HG03565 (cell line): Measurements from ENCODE around the gene AEBP2.
"Not testable (repeated sequence)": the region's sequence is repeated elsewhere in the genome, so short reads cannot be mapped to it uniquely, and the experiment has no call there.

ENCODE experiments used
- ATAC-seq: cut with Tn5 transposase; IDR thresholded peaks from one replicate; pipeline ENCODE4 v1.9.1; 2021; ENCODE audit warnings: mild to moderate bottlenecking, moderate library complexity; ENCODE audit not compliant: unreplicated experiment

The AEBP2 gene

GRCh38 chr12:19451196-19451595, 11.9 kb downstream of the AEBP2 start:
- no peak for ATAC-seq

- no peak for ATAC-seq
These were observed 14.7 kb downstream of the AEBP2 start for GRCh38 chr12:19453961-19454360.

- ATAC-seq: no peak
These were observed 15.5 kb downstream of the AEBP2 start for GRCh38 chr12:19454837-19455236.

- no peak for ATAC-seq
These were observed 16.9 kb downstream of the AEBP2 start for GRCh38 chr12:19456176-19456575.

- ATAC-seq: no peak
These were observed 18.3 kb downstream of the AEBP2 start for GRCh38 chr12:19457561-19457960.

- ATAC-seq: no peak
These were observed 19.4 kb downstream of the AEBP2 start for GRCh38 chr12:19458733-19459132.

- ATAC-seq: no peak
These were observed 22.7 kb downstream of the AEBP2 start for GRCh38 chr12:19461999-19462398.

- ATAC-seq: no peak
These were observed 23.1 kb downstream of the AEBP2 start for GRCh38 chr12:19462406-19462805.

GRCh38 chr12:19464192-19464580, 24.9 kb downstream of the AEBP2 start:
- ATAC-seq: no peak

- ATAC-seq: no peak
These were observed 26.4 kb downstream of the AEBP2 start for GRCh38 chr12:19465711-19466110.

GRCh38 chr12:19474147-19474546, 34.9 kb downstream of the AEBP2 start:
- ATAC-seq: no peak

GRCh38 chr12:19475884-19476505, 36.7 kb downstream of the AEBP2 start:
- ATAC-seq: not testable (repeated sequence)

- no peak for ATAC-seq
These were observed 37.8 kb downstream of the AEBP2 start for GRCh38 chr12:19477071-19477470.

GRCh38 chr12:19480459-19480858, 41.2 kb downstream of the AEBP2 start:
- no peak for ATAC-seq

- no peak for ATAC-seq
These were observed 42.7 kb downstream of the AEBP2 start for GRCh38 chr12:19482036-19482435.

- ATAC-seq: peak; percentile 90
These were observed 43.3 kb downstream of the AEBP2 start for GRCh38 chr12:19482551-19483109.

- ATAC-seq: no peak
These were observed 44.4 kb downstream of the AEBP2 start for GRCh38 chr12:19483727-19484126.

GRCh38 chr12:19484738-19485137, 45.4 kb downstream of the AEBP2 start:
- no peak for ATAC-seq

- ATAC-seq: no peak
These were observed 45.9 kb downstream of the AEBP2 start for GRCh38 chr12:19485240-19485639.

- no peak for ATAC-seq
These were observed 49.9 kb downstream of the AEBP2 start for GRCh38 chr12:19489168-19489567.

GRCh38 chr12:19490908-19491307, 51.6 kb downstream of the AEBP2 start:
- ATAC-seq: no peak

GRCh38 chr12:19491863-19492262, 52.6 kb downstream of the AEBP2 start:
- no peak for ATAC-seq
